Kidney epithelial cell (primary cell): Measurements from ENCODE around the gene GOLGA6L4. TPM values are rescaled to one million over a fixed set of nuclear protein-coding genes. Genes with fewer than 3 reads are reported as not detected.
"Not testable (repeated sequence)": the region's sequence is repeated elsewhere in the genome, so short reads cannot be mapped to it uniquely, and the experiment has no call there.

ENCODE experiments used
- DNase-seq: peaks from one replicate; pipeline ENCODE4 v3.0.0-alpha.2; 2010; ENCODE audit warnings: low read depth
- H3K27me3 ChIP-seq: 2 replicates; pipeline ENCODE4 v1.6.0; 2011; ENCODE audit warnings: low read length; ENCODE audit not compliant: control insufficient read depth, insufficient read depth
- H3K36me3 ChIP-seq: 2 replicates; pipeline ENCODE4 v1.5.1; 2011; ENCODE audit warnings: low read length; ENCODE audit not compliant: control insufficient read depth, insufficient read depth
- H3K4me3 ChIP-seq: 2 replicates; pipeline ENCODE4 v1.5.1; 2011; ENCODE audit warnings: low read depth, mild to moderate bottlenecking, control low read depth, low read length
- total RNA-seq: library from RNA; depleted of rRNA; stranded (reverse); fragments of >200 nt; gene quantifications from 2 replicates; pipeline ENCODE4 v1.2.3, GENCODE V29; 2015

GOLGA6L4 gene
- 1.1 and 3.6 TPM in 2 replicates for total RNA-seq

- not testable (repeated sequence) for DNase-seq, H3K36me3 ChIP-seq, H3K27me3 ChIP-seq, H3K4me3 ChIP-seq
Measured at GRCh38 chr15:84235573-84235972, at the start of gene GOLGA6L4. TSS of gene GOLGA6L4 (plus strand) at chr15:84235773. CDS start at chr15:84235835, 62 bp downstream.

GRCh38 chr15:84192982-84193381, 42.6 kb upstream of the GOLGA6L4 start:
- not testable (repeated sequence) for H3K4me3 ChIP-seq, H3K27me3 ChIP-seq, DNase-seq, H3K36me3 ChIP-seq

- H3K4me3 ChIP-seq, H3K36me3 ChIP-seq, DNase-seq, H3K27me3 ChIP-seq: not testable (repeated sequence)
Measured at GRCh38 chr15:84195603-84196002, 40.0 kb upstream of the GOLGA6L4 start.

GRCh38 chr15:84196530-84197188, 38.9 kb upstream of the GOLGA6L4 start:
- H3K4me3 ChIP-seq, DNase-seq, H3K27me3 ChIP-seq, H3K36me3 ChIP-seq: not testable (repeated sequence)

GRCh38 chr15:84199865-84200264, 35.7 kb upstream of the GOLGA6L4 start:
- H3K36me3 ChIP-seq, H3K4me3 ChIP-seq, DNase-seq, H3K27me3 ChIP-seq: not testable (repeated sequence)

- H3K36me3 ChIP-seq, H3K27me3 ChIP-seq, H3K4me3 ChIP-seq, DNase-seq: not testable (repeated sequence)
Measured at GRCh38 chr15:84246441-84246840, 10.9 kb downstream of the GOLGA6L4 start.
